Loucy (cell line): ENCODE results near the gene AKR1B15.

Source experiments
- EZH2phosphoT487 ChIP-seq: fragments of 200-600 bp; IDR thresholded peaks from 2 replicates; pipeline ENCODE4 v1.6.1; 2018; ENCODE audit warnings: antibody characterized with exemption, mild to moderate bottlenecking, moderate library complexity, borderline replicate concordance
- TF ChIP-seq, protein P1 (sequence below): fragments of 200-600 bp; sonication (generic); conservative IDR thresholded peaks from 2 replicates; pipeline ENCODE4 v1.5.1; 2014; ENCODE audit warnings: mild to moderate bottlenecking, antibody characterized with exemption, low read length

GRCh38 chr7:134611611-134612151 is 62.8 kb downstream of the AKR1B15 start:
- TF ChIP-seq, protein P1, sequence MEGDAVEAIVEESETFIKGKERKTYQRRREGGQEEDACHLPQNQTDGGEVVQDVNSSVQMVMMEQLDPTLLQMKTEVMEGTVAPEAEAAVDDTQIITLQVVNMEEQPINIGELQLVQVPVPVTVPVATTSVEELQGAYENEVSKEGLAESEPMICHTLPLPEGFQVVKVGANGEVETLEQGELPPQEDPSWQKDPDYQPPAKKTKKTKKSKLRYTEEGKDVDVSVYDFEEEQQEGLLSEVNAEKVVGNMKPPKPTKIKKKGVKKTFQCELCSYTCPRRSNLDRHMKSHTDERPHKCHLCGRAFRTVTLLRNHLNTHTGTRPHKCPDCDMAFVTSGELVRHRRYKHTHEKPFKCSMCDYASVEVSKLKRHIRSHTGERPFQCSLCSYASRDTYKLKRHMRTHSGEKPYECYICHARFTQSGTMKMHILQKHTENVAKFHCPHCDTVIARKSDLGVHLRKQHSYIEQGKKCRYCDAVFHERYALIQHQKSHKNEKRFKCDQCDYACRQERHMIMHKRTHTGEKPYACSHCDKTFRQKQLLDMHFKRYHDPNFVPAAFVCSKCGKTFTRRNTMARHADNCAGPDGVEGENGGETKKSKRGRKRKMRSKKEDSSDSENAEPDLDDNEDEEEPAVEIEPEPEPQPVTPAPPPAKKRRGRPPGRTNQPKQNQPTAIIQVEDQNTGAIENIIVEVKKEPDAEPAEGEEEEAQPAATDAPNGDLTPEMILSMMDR = no peak
- no peak for TF ChIP-seq EZH2phosphoT487
